HEK293 (cell line): ENCODE results near the gene IDUA.

Experiments used
- CTCF ChIP-seq: fragments of 450-650 bp; formaldehyde crosslinking; IDR thresholded peaks from 2 replicates; pipeline ENCODE4 v1.5.1; 2016; ENCODE audit warnings: missing biosample characterization, missing genetic modification characterization
- TF ChIP-seq, protein P1 (sequence below): sonication (generic); formaldehyde crosslinking; IDR thresholded peaks from 2 replicates; pipeline ENCODE4 v1.8.1; 2022; ENCODE audit warnings: mild to moderate bottlenecking, moderate library complexity, missing genetic modification reagents

DNA sequence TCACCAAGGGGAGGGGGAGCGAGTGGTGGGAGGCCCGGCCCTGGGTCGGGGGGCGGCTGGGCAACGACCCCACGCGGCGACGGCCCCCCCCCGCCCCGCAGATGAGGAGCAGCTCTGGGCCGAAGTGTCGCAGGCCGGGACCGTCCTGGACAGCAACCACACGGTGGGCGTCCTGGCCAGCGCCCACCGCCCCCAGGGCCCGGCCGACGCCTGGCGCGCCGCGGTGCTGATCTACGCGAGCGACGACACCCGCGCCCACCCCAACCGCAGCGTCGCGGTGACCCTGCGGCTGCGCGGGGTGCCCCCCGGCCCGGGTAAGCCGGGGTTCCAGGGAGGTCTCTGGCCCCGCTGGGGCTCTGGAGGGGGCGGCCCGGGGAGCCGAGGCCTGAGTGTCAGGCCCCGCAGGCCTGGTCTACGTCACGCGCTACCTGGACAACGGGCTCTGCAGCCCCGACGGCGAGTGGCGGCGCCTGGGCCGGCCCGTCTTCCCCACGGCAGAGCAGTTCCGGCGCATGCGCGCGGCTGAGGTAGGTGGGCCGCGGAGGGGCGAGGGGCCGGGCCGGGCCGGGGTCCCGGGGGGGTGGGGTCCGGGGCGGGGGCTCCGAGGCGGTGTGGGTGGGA is 15.9 kb downstream of the IDUA start:
- no peak for TF ChIP-seq CTCF (tag by site-specific recombination)
- TF ChIP-seq, protein P1, sequence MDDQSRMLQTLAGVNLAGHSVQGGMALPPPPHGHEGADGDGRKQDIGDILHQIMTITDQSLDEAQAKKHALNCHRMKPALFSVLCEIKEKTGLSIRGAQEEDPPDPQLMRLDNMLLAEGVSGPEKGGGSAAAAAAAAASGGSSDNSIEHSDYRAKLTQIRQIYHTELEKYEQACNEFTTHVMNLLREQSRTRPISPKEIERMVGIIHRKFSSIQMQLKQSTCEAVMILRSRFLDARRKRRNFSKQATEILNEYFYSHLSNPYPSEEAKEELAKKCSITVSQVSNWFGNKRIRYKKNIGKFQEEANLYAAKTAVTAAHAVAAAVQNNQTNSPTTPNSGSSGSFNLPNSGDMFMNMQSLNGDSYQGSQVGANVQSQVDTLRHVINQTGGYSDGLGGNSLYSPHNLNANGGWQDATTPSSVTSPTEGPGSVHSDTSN (CRISPR knock-in tag): no peak
